Amniotic stem cell (primary cell): ENCODE data around the gene HIGD2B.
"Not testable (repeated sequence)": the region's sequence is repeated elsewhere in the genome, so short reads cannot be mapped to it uniquely, and the experiment has no call there.

ENCODE experiments used
- DNase-seq: peaks from one replicate; lab custom pipeline; 2025; lab: John Stamatoyannopoulos, UW

The HIGD2B gene

DNA sequence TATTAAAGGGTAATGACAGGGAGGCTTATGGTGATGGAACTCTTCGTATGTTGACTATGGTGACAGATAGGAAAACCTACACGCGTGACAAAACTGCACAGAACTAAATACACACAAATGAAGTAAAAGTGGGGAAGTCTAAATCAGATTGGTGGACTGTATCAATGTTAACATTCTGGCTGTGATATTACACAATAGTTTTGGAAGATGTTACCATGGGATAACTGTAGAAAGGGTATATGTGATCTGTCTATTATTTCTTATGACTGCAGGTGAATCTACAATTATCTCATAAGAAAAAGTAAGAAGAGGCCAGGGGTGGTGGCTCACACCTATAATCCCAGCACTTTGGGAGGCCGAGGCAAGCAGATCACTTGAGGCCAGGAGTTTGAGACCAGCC lies 9.1 kb downstream of the HIGD2B start:
- no peak for DNase-seq

DNA sequence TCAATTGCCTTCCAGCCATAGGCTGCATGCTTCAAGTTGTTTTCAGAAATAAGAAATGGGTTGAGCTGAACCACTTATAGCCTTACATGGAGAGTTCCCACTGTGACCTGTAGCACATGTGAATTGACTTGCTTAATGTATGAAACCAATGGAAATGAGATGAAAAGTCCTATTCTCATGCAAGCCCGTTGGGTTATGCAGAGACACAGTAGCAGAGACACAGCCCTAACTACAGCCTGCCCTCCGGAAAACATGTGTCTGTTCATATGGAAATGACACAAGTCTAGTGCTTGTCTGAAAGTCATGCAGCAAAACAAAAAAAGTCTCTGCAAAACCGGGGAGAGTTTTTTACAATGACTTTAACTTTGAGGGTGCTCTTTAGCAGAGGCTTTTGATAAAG lies 14.5 kb downstream of the HIGD2B start:
- DNase-seq = no peak

DNA sequence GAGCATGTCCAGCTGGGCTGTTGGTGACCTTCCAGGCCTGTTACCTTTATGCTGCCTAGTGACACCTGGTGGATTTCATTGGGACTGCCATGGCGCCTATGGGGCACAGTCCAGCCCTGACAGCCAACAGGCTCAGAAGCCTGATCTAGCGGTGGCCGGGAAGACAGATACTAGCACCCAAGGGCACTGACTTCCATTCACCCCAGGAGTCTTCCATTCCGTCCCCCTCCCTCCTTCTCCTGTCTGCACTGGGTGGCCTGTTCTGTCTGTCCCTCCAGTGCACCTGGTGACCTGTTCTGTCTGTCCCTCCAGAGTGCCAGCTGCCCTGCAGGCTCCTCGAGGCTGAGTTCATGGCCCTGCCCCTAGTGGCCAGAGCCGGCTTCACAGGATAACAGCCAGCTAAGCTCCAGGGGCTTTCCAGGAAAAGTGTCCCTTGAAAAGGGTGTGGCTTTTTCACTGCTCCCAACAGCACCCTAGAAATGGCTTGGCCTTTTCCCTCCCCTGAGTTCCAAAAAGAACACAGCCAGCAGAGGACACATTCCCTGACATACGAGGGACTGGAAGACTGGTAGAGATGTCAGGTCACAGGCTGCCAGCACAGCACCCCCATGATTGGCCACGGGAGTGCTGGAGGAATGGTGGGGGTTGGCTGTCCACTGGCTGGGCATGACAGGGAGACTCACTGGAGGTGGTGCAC lies 15.2 kb downstream of the HIGD2B start:
- DNase-seq = not testable (repeated sequence)

DNA sequence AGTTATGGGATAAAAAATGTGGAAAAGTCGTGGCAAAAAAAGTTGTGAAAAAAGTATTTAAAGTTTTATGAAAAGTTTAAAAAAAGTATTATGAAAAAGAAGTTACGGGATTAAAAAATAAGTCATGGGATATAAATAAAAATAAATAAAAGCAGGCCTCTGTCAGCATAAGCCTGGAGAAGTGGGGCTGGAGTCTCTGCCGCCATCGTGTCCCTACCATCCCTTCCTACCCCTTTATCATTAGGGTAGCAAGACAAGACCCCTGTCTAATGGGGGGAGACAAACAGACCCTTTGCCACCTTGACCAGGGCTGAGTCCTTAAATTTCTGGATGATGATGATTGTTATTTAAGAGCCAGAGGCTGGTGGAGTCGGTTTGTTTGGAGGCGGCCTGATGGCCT lies 16.2 kb downstream of the HIGD2B start:
- DNase-seq = not testable (repeated sequence)

DNA sequence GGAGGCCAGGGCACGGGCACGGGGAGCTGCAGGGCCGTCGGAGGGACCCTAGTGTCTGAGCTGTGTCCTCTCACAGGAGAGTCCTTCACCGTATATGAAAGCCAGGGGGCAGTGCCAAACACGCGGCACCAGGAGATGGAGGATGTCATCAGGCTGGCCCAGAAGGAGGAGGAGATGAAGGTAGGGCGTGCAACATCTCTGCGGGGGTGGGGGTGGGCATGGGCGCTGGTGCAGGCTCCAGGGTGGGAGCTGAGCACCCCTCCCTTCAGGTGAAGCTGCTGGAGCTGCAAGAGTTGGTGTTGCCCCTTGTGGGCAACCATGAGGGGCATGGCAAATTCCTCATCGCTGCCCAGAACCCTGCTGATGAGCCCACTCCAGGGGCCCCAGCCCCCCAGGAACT lies 20.3 kb downstream of the HIGD2B start:
- not testable (repeated sequence) for DNase-seq

- DNase-seq = not testable (repeated sequence)
Observed at GRCh38 chr15:72663931-72664330, 22.1 kb downstream of the HIGD2B start.

- not testable (repeated sequence) for DNase-seq
Observed at GRCh38 chr15:72661081-72661480, 24.9 kb downstream of the HIGD2B start.

- not testable (repeated sequence) for DNase-seq
Observed at GRCh38 chr15:72656014-72656413, 30.0 kb downstream of the HIGD2B start.

DNA sequence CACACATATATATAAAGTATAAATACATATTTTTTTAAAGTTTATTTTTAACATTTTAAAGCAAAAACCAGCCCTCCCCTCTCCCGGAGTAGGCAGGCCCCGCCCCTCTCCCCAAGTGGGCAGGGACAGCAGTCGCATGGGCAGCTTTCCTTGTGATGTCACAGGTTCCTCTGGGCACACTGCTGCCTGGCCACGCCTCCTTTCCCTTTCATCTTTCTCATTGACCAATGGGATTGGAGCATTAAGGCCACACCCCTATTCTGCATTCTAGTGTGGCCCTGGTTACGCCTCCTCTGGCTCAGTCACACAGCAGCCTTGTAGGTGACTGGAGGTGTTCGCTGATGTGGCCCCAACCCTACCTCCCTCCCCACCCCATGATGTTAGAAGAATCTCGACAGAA lies 31.6 kb downstream of the HIGD2B start, which contains the start of gene GOLGA6B:
Gene GOLGA6B, plus strand, starts transcription at position 301 of the 400 bp plus-strand sequence. Its CDS starts 41 bp downstream, at position 342.
- DNase-seq = not testable (repeated sequence)

DNA sequence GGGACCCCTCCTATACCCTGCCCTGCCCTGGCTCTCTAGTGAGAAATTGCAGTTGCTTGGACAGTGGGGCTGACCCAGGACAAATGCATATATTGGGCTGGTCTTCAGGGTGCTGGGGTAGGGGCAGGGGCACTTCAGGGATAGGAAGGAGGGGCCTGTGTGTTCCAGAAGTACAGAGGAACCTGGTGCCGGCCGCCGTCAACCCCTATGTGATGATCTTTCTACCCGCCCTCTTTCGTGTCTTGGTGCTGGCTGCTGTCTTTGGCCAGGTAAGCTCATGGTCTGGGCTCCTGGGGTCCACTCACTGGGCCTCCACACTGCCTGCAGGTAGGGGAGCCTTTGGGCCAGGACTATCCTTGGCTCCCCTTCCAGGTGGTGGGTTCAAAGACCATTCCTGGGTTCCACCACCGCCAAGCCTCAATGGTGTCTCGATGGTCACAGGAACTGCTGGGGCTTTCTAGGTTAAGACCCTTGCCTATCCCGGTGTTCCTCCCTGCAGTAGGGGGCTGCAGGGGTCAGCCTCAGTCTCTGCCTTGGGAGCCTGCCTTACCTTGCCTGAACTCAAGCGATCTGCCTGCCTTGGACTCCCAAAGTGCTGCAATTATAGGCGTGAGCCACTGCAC lies 37.2 kb downstream of the HIGD2B start:
- not testable (repeated sequence) for DNase-seq

- not testable (repeated sequence) for DNase-seq
Observed at GRCh38 chr15:72642271-72642670, 43.7 kb downstream of the HIGD2B start.

- not testable (repeated sequence) for DNase-seq
Observed at GRCh38 chr15:72639759-72640483, 46.1 kb downstream of the HIGD2B start.

DNA sequence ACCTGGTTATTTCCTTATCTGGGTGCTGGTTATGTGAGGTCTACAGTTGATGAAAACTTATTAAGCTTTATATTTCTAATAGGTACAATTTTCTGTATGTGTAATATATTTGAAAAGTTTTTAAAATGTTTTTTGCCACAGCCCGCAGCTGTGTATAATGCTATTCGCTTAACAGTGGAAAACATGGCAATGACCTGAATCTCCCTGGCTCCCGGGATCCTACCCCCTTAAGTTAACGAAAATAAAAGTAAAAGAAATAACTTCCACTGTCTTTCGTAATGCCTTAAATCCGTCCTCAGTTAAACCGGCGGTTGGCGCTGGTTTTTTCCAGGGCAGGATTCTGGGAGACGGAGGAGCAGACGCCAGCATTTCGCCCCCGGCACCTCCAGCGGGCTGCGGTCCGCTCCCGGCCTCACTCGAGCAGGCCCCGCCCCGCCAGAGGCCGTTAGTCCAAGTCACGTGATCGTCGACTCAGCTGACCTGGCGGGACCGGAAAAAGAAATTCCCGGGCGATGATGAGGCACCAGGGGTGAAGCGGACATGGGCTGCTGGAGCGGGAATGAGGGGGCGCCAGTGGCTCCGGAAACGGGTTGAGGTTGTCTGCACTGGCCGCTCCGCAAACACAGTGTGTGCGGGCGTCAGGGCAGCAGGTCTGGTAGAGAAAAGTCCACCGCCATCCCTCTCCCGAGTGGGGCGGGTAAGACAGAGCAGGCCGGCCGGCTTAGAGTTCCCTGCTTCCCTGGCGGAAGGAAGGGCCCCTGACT lies 49.3 kb downstream of the HIGD2B start:
- DNase-seq = not testable (repeated sequence)

DNA sequence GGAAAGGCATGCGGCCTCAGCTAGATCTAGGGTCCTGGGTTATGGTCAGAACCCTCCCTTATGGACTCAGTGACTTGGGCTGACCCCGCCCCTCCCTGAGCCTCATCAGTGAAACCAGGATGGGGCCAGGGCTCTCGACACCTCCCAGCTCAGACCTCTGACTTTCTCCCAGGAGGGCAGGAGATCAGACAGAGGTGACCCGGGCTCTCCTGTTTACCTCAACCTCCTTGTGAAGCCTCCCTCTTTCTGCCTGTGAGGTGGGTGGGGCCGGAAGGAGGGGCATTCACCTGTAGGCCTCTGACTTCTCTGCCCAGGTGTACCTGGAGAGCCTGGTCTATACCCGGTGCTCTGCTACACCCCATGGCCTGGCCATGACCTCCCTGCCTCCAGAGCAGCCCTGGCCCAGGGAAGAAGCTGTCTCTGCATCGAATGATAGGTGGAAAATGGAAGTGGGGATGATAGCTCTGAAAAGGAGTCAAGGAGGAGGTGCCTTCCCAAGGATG lies 56.9 kb downstream of the HIGD2B start:
- not testable (repeated sequence) for DNase-seq

DNA sequence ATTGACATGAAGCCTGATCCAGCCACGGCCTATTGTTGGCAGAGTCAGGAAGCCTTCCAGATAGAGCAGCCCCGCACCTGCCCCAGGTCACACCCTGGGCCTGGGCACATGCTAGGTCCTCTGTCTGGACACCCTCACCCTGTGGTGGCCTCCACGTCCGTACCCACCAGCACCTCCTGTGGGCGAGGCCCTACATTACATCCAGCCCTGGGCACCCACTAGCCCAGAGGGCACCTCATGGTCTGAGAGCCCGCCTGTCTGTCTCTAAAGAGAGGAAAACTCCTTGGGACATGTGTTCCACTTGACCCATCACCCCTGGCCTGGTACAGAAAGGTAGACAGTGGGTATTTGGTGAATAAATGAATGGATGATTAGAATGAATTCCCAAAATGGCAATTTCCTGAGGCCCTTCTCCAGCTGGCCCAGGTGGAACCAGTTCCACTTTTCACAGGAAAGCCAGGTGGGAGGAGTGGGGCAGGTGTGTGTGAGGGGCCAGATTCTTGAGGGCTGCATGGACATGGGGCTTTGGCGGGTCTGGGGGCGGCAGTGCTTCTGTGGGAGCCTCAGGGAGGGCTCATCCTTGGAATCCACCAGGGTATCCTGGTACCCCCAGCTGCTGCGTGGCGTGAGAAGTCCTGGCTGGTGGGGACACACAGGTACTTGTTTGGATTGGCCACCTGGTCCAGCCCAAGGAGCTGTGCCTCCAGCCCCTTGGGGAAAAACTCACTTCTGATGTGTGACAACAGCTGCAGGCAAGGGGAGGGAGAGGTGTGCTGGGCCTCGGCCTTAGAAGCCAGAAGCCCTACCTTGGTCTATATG lies 57.5 kb downstream of the HIGD2B start:
- DNase-seq = not testable (repeated sequence)

- not testable (repeated sequence) for DNase-seq
Observed at GRCh38 chr15:72626153-72626552, 59.8 kb downstream of the HIGD2B start.
